ENCODE results near the gene SIPA1L2.

DNA sequence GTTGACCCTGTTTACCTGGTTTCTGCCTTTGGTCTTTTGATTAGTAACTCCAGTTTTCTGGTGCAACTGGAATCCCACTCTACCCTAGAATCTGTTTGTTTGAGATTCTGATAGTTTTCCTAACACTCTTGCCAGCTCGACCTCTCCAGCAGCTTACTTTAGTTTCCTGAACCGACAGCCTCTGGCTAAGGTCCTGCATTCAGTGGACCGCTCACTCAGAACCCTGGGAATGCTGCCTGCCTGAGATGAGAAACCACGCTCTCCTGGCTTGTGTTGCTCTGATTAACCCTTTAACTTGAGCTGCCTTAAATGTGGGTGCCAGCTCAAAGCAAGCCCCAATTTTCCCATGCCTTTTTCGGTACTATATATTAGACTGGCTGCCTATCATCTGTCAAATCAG lies 45.3 kb upstream of the SIPA1L2 start:
- TF ChIP-seq CTCF (IDR thresholded peaks at IDR 0.05) (no peak), POLR2A (IDR thresholded peaks at IDR 0.05) (no peak)

Data from uterus (tissue), 2 donors.